B cell (primary cell): Measurements from ENCODE around the gene ADARB2. TPM values are rescaled to one million over a fixed set of nuclear protein-coding genes. Genes with fewer than 3 reads are reported as not detected.

Experiments
- ATAC-seq: fragments of 200-7000 bp; cut with Tn5 transposase; one replicate; pipeline ENCODE4 v1.10.0; 2021; ENCODE audit warnings: low read depth, mild to moderate bottlenecking, moderate number of reproducible peaks, moderate library complexity
- CTCF ChIA-PET: fragments of 350-600 bp; sonication (Branson Sonifier 250); formaldehyde crosslinking; loops from one replicate; lab custom pipeline; 2021; ENCODE audit warnings: antibody characterized with exemption, inconsistent platforms; lab: Charles Lee
- POLR2A ChIA-PET: fragments of 350-600 bp; sonication (Branson Sonifier 250); formaldehyde crosslinking; loops from one replicate; lab custom pipeline; 2021; ENCODE audit warnings: antibody characterized with exemption; lab: Charles Lee
- DNase-seq: peaks from one replicate; pipeline ENCODE4 v3.0.0; 2013
- H2AFZ ChIP-seq: 2 replicates; pipeline ENCODE4 v1.6.1; 2012; ENCODE audit warnings: mild to moderate bottlenecking, low read depth, low read length; ENCODE audit not compliant: insufficient read depth, poor library complexity, severe bottlenecking
- H3K27ac ChIP-seq, 2 donors: 1 replicate in 1 of 2; 2 replicates in 1 of 2; pipeline ENCODE4 v1.5.1; 2012 to 2013; ENCODE audit warnings: low read length in 2 of 2, mild to moderate bottlenecking in 2 of 2, moderate library complexity in 1 of 2
- H3K27me3 ChIP-seq, 4 experiments: fragments of 200-600 bp in 1 of 4; sonication (generic) in 1 of 4; replicated peaks in 1 of 4; 1 replicate in 2 of 4; 2 replicates in 2 of 4; pipeline versions ENCODE4 v1.6.1 to v1.7.0; 2013 to 2016; ENCODE audit warnings: low read length in 3 of 4, mild to moderate bottlenecking in 2 of 4, mixed read lengths in 1 of 4, moderate library complexity in 1 of 4; ENCODE audit not compliant: insufficient read depth in 4 of 4, control insufficient read depth in 3 of 4; ENCODE audit errors: control extremely low read depth in 1 of 4
- H3K36me3 ChIP-seq, 2 experiments: replicated peaks in 1 of 2; 1 replicate in 1 of 2; 2 replicates in 1 of 2; pipeline versions ENCODE4 v1.6.1 to v1.7.1; 2013; ENCODE audit warnings: low read length in 1 of 2; ENCODE audit not compliant: insufficient read depth in 2 of 2, control insufficient read depth in 1 of 2; ENCODE audit errors: control extremely low read depth in 1 of 2, extremely low read depth in 1 of 2
- H3K4me1 ChIP-seq, 2 donors: fragments of 200-600 bp in 1 of 2; sonication (generic) in 1 of 2; 1 replicate in 1 of 2; 2 replicates in 1 of 2; pipeline versions ENCODE4 v1.5.1 to v1.6.1; 2013 to 2017; ENCODE audit warnings: low read length in 2 of 2; ENCODE audit not compliant: control insufficient read depth in 2 of 2, insufficient read depth in 2 of 2
- H3K4me2 ChIP-seq: replicated peaks from 2 replicates; pipeline ENCODE3; 2012; ENCODE audit warnings: mild to moderate bottlenecking, low read depth, low read length; ENCODE audit not compliant: poor library complexity, severe bottlenecking
- H3K4me3 ChIP-seq, 5 experiments: fragments of 200-600 bp in 1 of 5; sonication (generic) in 1 of 5; 1 replicate in 3 of 5; 2 replicates in 2 of 5; pipeline versions ENCODE4 v1.5.1 to v1.7.0; 2011 to 2016; ENCODE audit warnings: low read length in 4 of 5, mild to moderate bottlenecking in 4 of 5, low read depth in 2 of 5, control low read depth in 1 of 5, moderate library complexity in 1 of 5; ENCODE audit not compliant: insufficient read depth in 1 of 5; ENCODE audit errors: control extremely low read depth in 1 of 5, extremely low read depth in 1 of 5
- H3K79me2 ChIP-seq: fragments of 200-600 bp; sonication (generic); one replicate; pipeline ENCODE4 v1.6.0; 2016; ENCODE audit warnings: low read length; ENCODE audit not compliant: control insufficient read depth, insufficient read depth
- H3K9ac ChIP-seq: fragments of 200-600 bp; sonication (generic); 2 replicates; pipeline ENCODE4 v1.6.1; 2017; ENCODE audit warnings: mild to moderate bottlenecking, low read length, moderate library complexity
- H3K9me3 ChIP-seq, 3 donors: one replicate each; pipeline versions ENCODE4 v1.6.1 to v1.7.1; 2013; ENCODE audit warnings: low read length in 2 of 3; ENCODE audit not compliant: control insufficient read depth in 2 of 3, insufficient read depth in 1 of 3; ENCODE audit errors: control extremely low read depth in 1 of 3
- H4K20me1 ChIP-seq: 2 replicates; pipeline ENCODE4 v1.6.0; 2012; ENCODE audit warnings: mild to moderate bottlenecking, low read length; ENCODE audit not compliant: insufficient read depth, control insufficient read depth, poor library complexity, severe bottlenecking
- H3K27ac Mint-ChIP-seq: one replicate; pipeline ENCODE4 v1.8.0; 2021; ENCODE audit warnings: mixed read lengths
- H3K27me3 Mint-ChIP-seq: one replicate; pipeline ENCODE4 v1.8.0; 2021; ENCODE audit warnings: mixed read lengths
- H3K4me1 Mint-ChIP-seq: one replicate; pipeline ENCODE4 v1.8.0; 2021; ENCODE audit warnings: mixed read lengths
- H3K4me3 Mint-ChIP-seq: one replicate; pipeline ENCODE4 v1.8.0; 2021; ENCODE audit warnings: mixed read lengths
- H3K9me3 Mint-ChIP-seq: one replicate; pipeline ENCODE4 v1.8.0; 2022; ENCODE audit warnings: mixed read lengths; ENCODE audit not compliant: insufficient read depth
- CTCF ChIP-seq: fragments of 200-600 bp; IDR thresholded peaks from one replicate; pipeline ENCODE4 v1.8.0; 2022; ENCODE audit warnings: antibody characterized with exemption, mild to moderate bottlenecking
- EZH2 ChIP-seq: IDR thresholded peaks from 2 replicates; pipeline ENCODE4 v1.6.1; 2012; ENCODE audit warnings: borderline replicate concordance, low read depth, mild to moderate bottlenecking, moderate library complexity, low read length; ENCODE audit not compliant: insufficient read depth, poor library complexity, severe bottlenecking
- WGBS: methylation state at CpG from one replicate; pipeline ENCODE4 v1.1.5; 2013; ENCODE audit warnings: missing lambda C conversion rate; ENCODE audit not compliant: insufficient coverage; 5-methylcytosine and 5-hydroxymethylcytosine counted together
- intact Hi-C: fragments of 100-400 bp; cut with micrococcal nuclease; formaldehyde crosslinking; loops from one replicate; pipeline ENCODE4 v1.10.0; 2022
- polyA plus RNA-seq: library from polyadenylated mRNA; depleted of rRNA; stranded (reverse); fragments of >200 nt; gene quantifications from 2 replicates; pipeline ENCODE4 v1.2.3, GENCODE V29; 2012
- total RNA-seq, 2 donors: library from RNA; stranded (reverse); fragments of 120-200 nt in 1 of 2; gene quantifications; 1 replicate in 1 of 2; 2 replicates in 1 of 2; pipeline versions ENCODE4 v1.2.3 to v1.2.4, GENCODE V29; 2013 to 2022

The ADARB2 gene
- total and polyA plus RNA-seq, 2 donors (not counting 1 experiment from before 2014, with no cell fraction given), result 0.13 to 0.96 TPM

GRCh38 chr10:1558906-1559305 lies 178.4 kb downstream of the ADARB2 start:
- H3K4me3 Mint-ChIP-seq, result no peak overlapping the region
- Histone ChIP-seq H3K4me3 (no peak overlapping the region), H3K9ac (no peak overlapping the region), H3K4me1 (peaks cover 0 to 9% of the 10 kb centered on the region in 2 donors), H3K9me3 (peaks cover 0 to 7% (median 0%) of the 10 kb centered on the region in 3 donors), H4K20me1 (no peaks in the 10 kb centered on the region), H2AFZ (no peak overlapping the region), H3K36me3 (no peaks in the 10 kb centered on the region), H3K4me2 (no peak overlapping the region), H3K27ac (no peak overlapping the region), H3K27me3 (peaks cover 0 to 6% (median 0%) of the 10 kb centered on the region in 4 experiments), H3K79me2 (no peaks in the 10 kb centered on the region)
- DNase-seq (no peak), ATAC-seq (no peak)
- intact Hi-C loops, result no loop called here
- H3K27me3 Mint-ChIP-seq, result peaks cover 20% of the 10 kb centered on the region
- H3K27ac Mint-ChIP-seq, result peak overlapping the region; percentile 2
- ChIA-PET POLR2A (no interaction called here), CTCF (no interaction called here)
- peaks cover 13% of the 10 kb centered on the region for H3K4me1 Mint-ChIP-seq
- 86% methylated on average over 4 of the region's 4 CpGs for WGBS
- H3K9me3 Mint-ChIP-seq, result no peaks in the 10 kb centered on the region
- TF ChIP-seq CTCF, result no peak
- no peak for TF ChIP-seq EZH2

GRCh38 chr10:1557081-1557480 lies 180.2 kb downstream of the ADARB2 start:
- 82% methylated on average over 13 of the region's 13 CpGs for WGBS
- peaks cover 0 to 6% (median 0%) of the 10 kb centered on the region in 4 experiments for H3K27me3 ChIP-seq
- TF ChIP-seq EZH2, result no peak
- TF ChIP-seq CTCF, result no peak

More at GRCh38 chr10:1557081-1557480, 180.2 kb downstream of the ADARB2 start:
- peaks cover 20% of the 10 kb centered on the region for H3K27me3 Mint-ChIP-seq
- Histone ChIP-seq H3K4me2 (no peak overlapping the region), H2AFZ (no peak overlapping the region), H3K27ac (no peak overlapping the region), H3K79me2 (no peaks in the 10 kb centered on the region), H3K9ac (no peak overlapping the region), H3K9me3 (peaks cover 0 to 3% (median 0%) of the 10 kb centered on the region in 3 donors), H3K36me3 (no peaks in the 10 kb centered on the region), H3K4me3 (no peak overlapping the region), H3K4me1 (peaks cover 0 to 9% of the 10 kb centered on the region in 2 donors), H4K20me1 (no peaks in the 10 kb centered on the region)
- H3K27ac Mint-ChIP-seq, result no peak overlapping the region
- no peak overlapping the region for H3K4me3 Mint-ChIP-seq
- DNase-seq, result no peak
- H3K9me3 Mint-ChIP-seq, result no peaks in the 10 kb centered on the region
- CTCF ChIA-PET, result no interaction called here
- H3K4me1 Mint-ChIP-seq, result peaks cover 13% of the 10 kb centered on the region
- ATAC-seq, result no peak
- POLR2A ChIA-PET, result no interaction called here
- intact Hi-C loops, result no loop called here
